WERI-Rb-1 (cell line): Measurements from ENCODE around the gene FAM216A.
A peak's percentile ranks its signal among the peaks of the same experiment; 100 is the strongest.
"Not testable (repeated sequence)": the region's sequence is repeated elsewhere in the genome, so short reads cannot be mapped to it uniquely, and the experiment has no call there.

Experiments
- DNase-seq: peaks from one replicate; pipeline ENCODE4 v3.0.0-alpha.2; 2020
- H3K27ac ChIP-seq: fragments of 250-450 bp; sonication (Bioruptor Pico); 2 replicates; pipeline ENCODE4 v1.5.1; 2020; ENCODE audit warnings: mild to moderate bottlenecking, moderate library complexity
- H3K27me3 ChIP-seq: fragments of 250-450 bp; sonication (Bioruptor Pico); 2 replicates; pipeline ENCODE4 v1.5.1; 2021; ENCODE audit warnings: mild to moderate bottlenecking, low read depth, moderate library complexity; ENCODE audit not compliant: insufficient read depth, severe bottlenecking
- H3K36me3 ChIP-seq: fragments of 250-450 bp; sonication (Bioruptor Pico); 2 replicates; pipeline ENCODE4 v1.5.1; 2020; ENCODE audit warnings: mild to moderate bottlenecking, moderate library complexity
- H3K4me3 ChIP-seq: 2 replicates; pipeline ENCODE4 v1.5.1; 2011; ENCODE audit warnings: low read depth, mild to moderate bottlenecking, control low read depth, low read length
- H3K9me3 ChIP-seq: fragments of 250-450 bp; sonication (Bioruptor Pico); 2 replicates; pipeline ENCODE4 v1.5.1; 2021; ENCODE audit warnings: mild to moderate bottlenecking, moderate library complexity; ENCODE audit not compliant: severe bottlenecking
- CTCF ChIP-seq: IDR thresholded peaks from 2 replicates; pipeline ENCODE4 v1.5.1; 2011; ENCODE audit warnings: low read depth, mild to moderate bottlenecking, control low read depth, inconsistent platforms, low read length

FAM216A gene

GRCh38 chr12:110453569-110454296 lies 14.9 kb upstream of the FAM216A start:
- Histone ChIP-seq H3K36me3 (peaks cover 46% of the 10 kb centered on the region), H3K27me3 (no peaks in the 10 kb centered on the region), H3K27ac (no peak overlapping the region), H3K4me3 (no peak overlapping the region), H3K9me3 (no peaks in the 10 kb centered on the region)
- no peak for DNase-seq
- no peak for TF ChIP-seq CTCF

- Histone ChIP-seq H3K27me3 (no peaks in the 10 kb centered on the region), H3K36me3 (peaks cover 68% of the 10 kb centered on the region), H3K27ac (no peak overlapping the region), H3K9me3 (no peaks in the 10 kb centered on the region), H3K4me3 (no peak overlapping the region)
- DNase-seq = no peak
- TF ChIP-seq CTCF = no peak
Observed at GRCh38 chr12:110458756-110459155, 9.9 kb upstream of the FAM216A start.

GRCh38 chr12:110461189-110461588 lies 7.5 kb upstream of the FAM216A start:
- not testable (repeated sequence) for H3K4me3 ChIP-seq, DNase-seq, H3K9me3 ChIP-seq, H3K27ac ChIP-seq, H3K27me3 ChIP-seq
- H3K36me3 ChIP-seq = peaks cover 65% of the 10 kb centered on the region

DNA sequence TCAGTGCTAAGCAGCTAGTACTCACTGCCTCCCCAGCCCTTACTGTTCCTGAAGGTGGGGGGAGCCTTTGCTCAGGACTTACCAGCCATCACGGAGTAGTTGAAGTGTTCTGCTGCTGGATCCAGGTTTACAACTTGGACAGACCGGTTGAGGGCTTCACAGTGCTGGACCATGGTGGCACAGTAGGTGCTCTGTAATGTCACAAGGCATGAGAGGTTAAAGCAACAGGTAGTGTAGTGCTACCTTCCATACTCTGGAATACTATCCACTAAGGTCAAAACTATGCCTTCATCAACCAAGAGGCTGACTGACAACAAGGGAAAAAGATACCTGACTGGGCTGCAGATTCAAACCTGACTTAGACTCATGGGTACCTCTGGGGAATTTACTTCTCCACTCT lies 3.6 kb upstream of the FAM216A start:
- H3K27ac ChIP-seq = no peak overlapping the region
- DNase-seq = no peak
- H3K27me3 ChIP-seq = no peaks in the 10 kb centered on the region
- no peaks in the 10 kb centered on the region for H3K9me3 ChIP-seq
- no peak overlapping the region for H3K4me3 ChIP-seq
- peaks cover 38% of the 10 kb centered on the region for H3K36me3 ChIP-seq
- TF ChIP-seq CTCF = no peak

- not testable (repeated sequence) for H3K9me3 ChIP-seq, DNase-seq, H3K27ac ChIP-seq, H3K4me3 ChIP-seq, H3K27me3 ChIP-seq
- peaks cover 30% of the 10 kb centered on the region for H3K36me3 ChIP-seq
Observed at GRCh38 chr12:110465765-110466164, 2.9 kb upstream of the FAM216A start.

- no peak for TF ChIP-seq CTCF
- H3K36me3 ChIP-seq = peaks cover 26% of the 10 kb centered on the region
- H3K27ac ChIP-seq = no peak overlapping the region
- no peaks in the 10 kb centered on the region for H3K9me3 ChIP-seq
- H3K4me3 ChIP-seq = peak overlapping the region; percentile 99; the same call in 1 of the 2 replicates
- no peak for DNase-seq
- H3K27me3 ChIP-seq = no peaks in the 10 kb centered on the region
Observed at GRCh38 chr12:110466791-110467190, 1.9 kb upstream of the FAM216A start.

DNA sequence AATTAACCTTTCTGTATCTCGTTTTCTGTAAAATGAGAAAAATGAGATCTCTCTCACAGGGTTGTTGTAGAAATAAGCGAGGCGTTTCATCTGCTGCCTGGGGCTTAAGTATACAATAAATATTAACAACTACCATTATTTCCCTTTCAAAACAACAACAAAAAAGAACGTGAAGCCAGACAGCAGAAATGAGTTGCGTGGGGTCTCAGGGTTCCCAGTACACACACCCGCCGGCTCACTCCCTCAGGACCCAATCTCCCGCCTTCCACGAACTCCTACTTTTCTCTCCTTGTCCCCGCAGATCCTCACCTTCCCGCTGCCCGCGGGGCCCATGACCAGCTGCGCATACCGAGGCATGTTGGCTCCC lies 815 bp upstream of the FAM216A start:
- TF ChIP-seq CTCF = no peak
- H3K27ac ChIP-seq = peak overlapping the region; percentile 98
- no peaks in the 10 kb centered on the region for H3K9me3 ChIP-seq
- H3K36me3 ChIP-seq = peaks cover 19% of the 10 kb centered on the region
- no peak for DNase-seq
- no peaks in the 10 kb centered on the region for H3K27me3 ChIP-seq
- H3K4me3 ChIP-seq = peak overlapping the region; percentile 99
